Transverse colon (tissue), 4 donors: ENCODE results near the gene PIGS. TPM values are rescaled to one million over a fixed set of nuclear protein-coding genes. Genes with fewer than 3 reads are reported as not detected.

Source experiments
- DNase-seq: peaks from one replicate; pipeline ENCODE4 v3.0.0-alpha.2; 2019
- H3K27ac ChIP-seq, 4 donors: fragments of 200-600 bp; sonication (generic); 2 replicates each; pipeline ENCODE4 v1.5.1; 2016 to 2018; ENCODE audit warnings: inconsistent platforms in 4 of 4
- H3K27me3 ChIP-seq: fragments of 200-600 bp; sonication (generic); 2 replicates; pipeline ENCODE4 v1.5.1; 2017; ENCODE audit warnings: inconsistent platforms
- H3K36me3 ChIP-seq, 4 donors: fragments of 200-600 bp; sonication (generic); 2 replicates each; pipeline ENCODE4 v1.5.1; 2017 to 2019; ENCODE audit warnings: inconsistent platforms in 4 of 4
- H3K4me1 ChIP-seq, 4 donors: fragments of 200-600 bp; sonication (generic); 2 replicates each; pipeline ENCODE4 v1.5.1; 2017 to 2020; ENCODE audit warnings: inconsistent platforms in 4 of 4
- H3K4me3 ChIP-seq, 4 donors: fragments of 200-600 bp; sonication (generic); 1 replicate in 1 of 4; 2 replicates in 3 of 4; pipeline versions ENCODE4 v1.5.1 to v1.6.1; 2017 to 2019; ENCODE audit warnings: inconsistent platforms in 4 of 4
- H3K9me3 ChIP-seq, 2 donors: fragments of 200-600 bp; sonication (generic); 2 replicates each; pipeline ENCODE4 v1.5.1; 2017 to 2019; ENCODE audit warnings: inconsistent platforms in 2 of 2
- EP300 ChIP-seq: sonication (generic); formaldehyde crosslinking; IDR thresholded peaks from one replicate; pipeline ENCODE4 v1.6.1; 2017; ENCODE audit warnings: antibody characterized with exemption, low read depth
- POLR2A ChIP-seq: fragments of 450-650 bp; IDR thresholded peaks from one replicate; pipeline ENCODE4 v1.6.1; 2016; ENCODE audit warnings: antibody characterized with exemption, mild to moderate bottlenecking, moderate library complexity
- POLR2AphosphoS5 ChIP-seq, 3 donors: sonication (generic); formaldehyde crosslinking; IDR thresholded peaks; one replicate each; pipeline ENCODE4 v1.6.1; 2016; ENCODE audit warnings: antibody characterized with exemption in 3 of 3
- WGBS, 2 donors: methylation state at CpG; one replicate each; pipeline ENCODE4 v1.1.5; 2018; ENCODE audit warnings: low coverage in 1 of 2; 5-methylcytosine and 5-hydroxymethylcytosine counted together
- in situ Hi-C, 4 donors: fragments of 200-750 bp; cut with MboI; loops; one replicate each; pipeline versions ENCODE4 v1.15.0 to v1.15.1; 2017; ENCODE audit warnings: low sequenced_read_pairs in 3 of 4, low pct_ligation_motif_present in 1 of 4, low pct_unique_long_range_greater_than_20kb in 1 of 4
- intact Hi-C: fragments of 100-400 bp; cut with DNase I; formaldehyde crosslinking; loops from one replicate; pipeline ENCODE4 v1.15.1; 2023; ENCODE audit warnings: low total_unique reads
- total RNA-seq, 4 donors: library from RNA; depleted of rRNA; stranded (reverse); fragments of >200 nt; gene quantifications; one replicate each; pipeline ENCODE4 v1.1.0, GENCODE V29; 2016
- TF ChIP-seq, protein P1 (sequence below), 5 experiments: fragments of 200-600 bp in 3 of 5; fragments of 450-650 bp in 2 of 5; sonication (generic) in 3 of 5; IDR thresholded peaks; 1 replicate in 2 of 5; 2 replicates in 3 of 5; pipeline ENCODE4 v1.5.1; 2016 to 2017; ENCODE audit warnings: antibody characterized with exemption in 5 of 5, inconsistent platforms in 3 of 5, mild to moderate bottlenecking in 2 of 5, moderate library complexity in 1 of 5

The PIGS gene
- total RNA-seq, 4 donors from 2014 or later = 18.1 to 182 (median 87.6) TPM

DNA sequence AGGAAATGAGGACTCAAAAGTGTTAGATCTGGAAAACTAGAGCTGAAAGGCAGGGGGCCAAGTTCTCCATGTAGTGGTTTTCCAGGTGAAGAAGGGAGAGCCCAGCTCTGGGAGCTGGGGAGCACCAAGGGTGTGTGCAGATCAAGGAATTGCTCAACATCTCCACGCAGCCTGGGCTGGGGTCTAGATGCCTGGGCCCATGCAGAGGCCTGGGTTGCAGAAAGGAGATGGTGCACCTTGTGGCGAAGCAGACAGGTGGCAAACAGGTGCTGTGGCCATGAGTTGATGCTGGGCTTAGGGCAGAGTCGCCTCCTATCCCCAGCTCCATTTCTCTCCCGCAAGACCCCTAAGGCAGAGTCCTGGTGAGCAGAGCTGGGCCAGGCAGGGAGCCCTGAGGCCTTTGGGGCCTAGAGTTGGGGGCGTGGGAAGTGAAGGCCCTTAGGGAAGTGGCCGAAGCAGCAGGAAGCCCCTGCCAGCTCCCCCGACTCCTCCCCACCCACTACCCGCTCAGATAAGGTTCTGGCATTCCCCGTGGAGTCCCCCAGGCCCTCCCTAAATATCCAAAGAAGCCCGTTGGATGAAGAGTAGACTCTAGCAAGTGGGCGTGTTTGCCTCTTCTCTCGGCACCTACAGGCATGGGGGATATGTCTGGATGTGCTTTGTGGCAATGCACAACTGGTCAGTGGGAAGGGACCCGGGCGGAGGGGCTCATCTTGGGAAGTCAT lies 64.4 kb downstream of the PIGS start:
- H3K36me3 ChIP-seq = no peaks in the 10 kb centered on the region

DNA sequence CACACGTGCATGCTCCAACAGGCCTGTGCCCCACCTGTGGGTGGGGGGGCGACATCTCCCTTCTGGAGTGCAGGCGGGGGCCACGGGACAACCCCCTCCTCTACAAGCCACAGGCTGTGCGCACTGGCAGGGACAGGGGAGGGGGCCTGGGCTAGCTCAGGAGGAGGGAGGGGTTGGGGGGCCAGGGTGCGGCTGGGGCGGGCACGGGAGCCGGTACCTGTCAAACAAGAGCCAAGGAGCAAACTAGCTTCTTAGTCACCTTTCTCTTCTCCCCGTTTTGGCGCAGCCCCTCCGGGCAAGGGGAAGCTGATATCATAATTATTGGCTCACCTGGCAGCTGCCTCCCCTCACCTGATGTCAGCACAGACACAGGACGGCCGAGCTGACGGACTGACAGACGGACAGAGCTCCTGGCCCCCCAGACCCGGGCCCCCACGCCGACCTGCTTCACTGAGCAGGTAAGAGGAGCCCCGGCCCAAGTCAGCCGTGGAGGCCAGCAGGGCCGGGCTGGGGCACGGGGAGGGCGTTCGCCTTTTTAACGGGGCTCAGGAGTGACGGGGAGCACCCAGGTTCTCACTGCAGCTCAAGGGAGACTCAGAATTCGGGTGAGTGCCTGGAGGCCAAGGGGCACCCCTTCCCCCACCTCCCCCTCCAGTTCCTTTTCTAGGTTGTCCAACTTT lies 65.2 kb downstream of the PIGS start, which contains the start of gene FOXN1:
TSS of gene FOXN1 (plus strand) at position 363 of the 680 bp plus-strand sequence. CDS start 17,622 bp downstream, outside the sequence.
- 81% methylated on average over 28 of the region's 28 CpGs; no CpG with 5 or more reads in 1 of the 2 donors for WGBS, 2 donors
- in situ Hi-C loops = no loop called here
- Histone ChIP-seq H3K27ac (no peak within 1 kb of the TSS), H3K9me3 (no peaks in the 10 kb centered on the region), H3K27me3 (peaks cover 17% of the 10 kb centered on the region), H3K36me3 (no peaks in the 10 kb centered on the region), H3K4me1 (peaks cover 0 to 19% (median 12%) of the 10 kb centered on the region in 4 donors), H3K4me3 (no peak within 1 kb of the TSS)
- no peak for DNase-seq
- TF ChIP-seq POLR2A = no peak
- TF ChIP-seq POLR2AphosphoS5 (IDR thresholded peaks at IDR 0.05) = no peak
- TF ChIP-seq, protein P1, sequence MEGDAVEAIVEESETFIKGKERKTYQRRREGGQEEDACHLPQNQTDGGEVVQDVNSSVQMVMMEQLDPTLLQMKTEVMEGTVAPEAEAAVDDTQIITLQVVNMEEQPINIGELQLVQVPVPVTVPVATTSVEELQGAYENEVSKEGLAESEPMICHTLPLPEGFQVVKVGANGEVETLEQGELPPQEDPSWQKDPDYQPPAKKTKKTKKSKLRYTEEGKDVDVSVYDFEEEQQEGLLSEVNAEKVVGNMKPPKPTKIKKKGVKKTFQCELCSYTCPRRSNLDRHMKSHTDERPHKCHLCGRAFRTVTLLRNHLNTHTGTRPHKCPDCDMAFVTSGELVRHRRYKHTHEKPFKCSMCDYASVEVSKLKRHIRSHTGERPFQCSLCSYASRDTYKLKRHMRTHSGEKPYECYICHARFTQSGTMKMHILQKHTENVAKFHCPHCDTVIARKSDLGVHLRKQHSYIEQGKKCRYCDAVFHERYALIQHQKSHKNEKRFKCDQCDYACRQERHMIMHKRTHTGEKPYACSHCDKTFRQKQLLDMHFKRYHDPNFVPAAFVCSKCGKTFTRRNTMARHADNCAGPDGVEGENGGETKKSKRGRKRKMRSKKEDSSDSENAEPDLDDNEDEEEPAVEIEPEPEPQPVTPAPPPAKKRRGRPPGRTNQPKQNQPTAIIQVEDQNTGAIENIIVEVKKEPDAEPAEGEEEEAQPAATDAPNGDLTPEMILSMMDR (IDR thresholded peaks at IDR 0.05) = no peak
- TF ChIP-seq EP300 = no peak
- intact Hi-C loops = no loop called here

More for the DNA sequence above, 64.4 kb downstream of the PIGS start:
- Histone ChIP-seq H3K4me3 (no peak overlapping the region), H3K27me3 (peaks cover 17% of the 10 kb centered on the region), H3K27ac (no peak overlapping the region), H3K9me3 (no peaks in the 10 kb centered on the region), H3K4me1 (peaks cover 0 to 11% (median 5%) of the 10 kb centered on the region in 4 donors)
- TF ChIP-seq POLR2A = no peak
- TF ChIP-seq POLR2AphosphoS5 (IDR thresholded peaks at IDR 0.05) = no peak
- no peak for TF ChIP-seq EP300
- TF ChIP-seq, protein P1 (IDR thresholded peaks at IDR 0.05) = no peak
- DNase-seq = no peak
- WGBS, 2 donors = 79 to 100% methylated on average over 2 to 14 of the region's 14 CpGs
- in situ Hi-C loops = no loop called here
- intact Hi-C loops = no loop called here

DNA sequence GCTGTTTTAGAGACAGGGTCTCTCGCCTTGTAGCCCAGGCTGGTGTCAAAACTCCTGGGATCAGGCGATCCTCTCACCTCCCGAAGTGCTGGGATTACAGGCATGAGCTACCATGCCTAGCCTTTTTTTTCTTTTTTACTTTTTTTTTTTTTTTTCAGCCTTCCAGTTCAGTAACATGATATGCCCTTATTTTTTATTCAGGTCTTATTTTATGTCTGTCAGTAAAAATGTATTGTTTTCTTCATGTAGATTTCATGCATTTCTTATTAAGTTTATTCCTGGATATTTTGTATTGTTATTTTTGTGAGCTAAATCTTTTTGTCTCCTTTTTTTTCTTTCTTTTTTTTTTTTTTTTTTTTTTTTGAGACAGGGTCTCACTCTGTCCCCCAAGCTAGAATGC lies 67.9 kb downstream of the PIGS start:
- whole genome bisulfite sequencing, 2 donors = 70 to 88% methylated on average over 3 of the region's 3 CpGs
- DNase-seq = no peak
- intact Hi-C loops = no loop called here
- no peaks in the 10 kb centered on the region for H3K9me3 ChIP-seq
- peaks cover 0 to 42% (median 23%) of the 10 kb centered on the region in 4 donors for H3K4me1 ChIP-seq
- TF ChIP-seq, protein P1 (IDR thresholded peaks at IDR 0.05) = no peak
- H3K4me3 ChIP-seq = no peak overlapping the region
- in situ Hi-C loops = no loop called here
- peaks cover 14% of the 10 kb centered on the region for H3K27me3 ChIP-seq
- no peaks in the 10 kb centered on the region for H3K36me3 ChIP-seq
- H3K27ac ChIP-seq = no peak overlapping the region

Other genes starting within 250 kb of the PIGS start
- 10 to 100 TPM in 3 of 4 donors, 1 to 10 TPM in 1; 7.2 to 46.0 (median 32.4) TPM for gene IFT20, start 236.1 kb downstream of the PIGS start, total RNA-seq
- gene TNFAIP1, start 235.8 kb downstream of the PIGS start, total RNA-seq = 100 to 1,000 TPM in 1 of 4 donors, 10 to 100 TPM in 3; 25.6 to 137 (median 49.4) TPM
- 10 to 100 TPM; 54.9 to 95.3 (median 66.5) TPM for gene POLDIP2, start 214.0 kb downstream of the PIGS start, total RNA-seq
- gene SEBOX, start 206.3 kb downstream of the PIGS start, total RNA-seq = not detected
- gene VTN, start 201.2 kb downstream of the PIGS start, total RNA-seq = not detected
- gene SARM1, start 199.8 kb downstream of the PIGS start, total RNA-seq = 10 to 100 TPM in 2 of 4 donors, 1 to 10 TPM in 2; 6.0 to 22.1 (median 9.5) TPM
- gene SLC46A1, start 165.3 kb downstream of the PIGS start, total RNA-seq = 10 to 100 TPM in 2 of 4 donors, 1 to 10 TPM in 2; 7.5 to 15.9 (median 11.0) TPM
- gene SLC13A2, start 97.9 kb downstream of the PIGS start, total RNA-seq = 10 to 100 TPM in 3 of 4 donors, not detected in 1; 49.7 to 95.0 (median 50.3) TPM
- under 1 TPM in 2 of 4 donors, not detected in 2; 0.14 to 0.32 TPM for gene FOXN1, start 65.2 kb downstream of the PIGS start, total RNA-seq
- 10 to 100 TPM; 16.4 to 52.4 (median 32.8) TPM for gene UNC119, start 18.9 kb downstream of the PIGS start, total RNA-seq
- 10 to 100 TPM in 2 of 4 donors, 1 to 10 TPM in 2; 3.0 to 46.1 (median 18.7) TPM for gene ALDOC, start 5.4 kb upstream of the PIGS start, total RNA-seq
- 10 to 100 TPM in 3 of 4 donors, 1 to 10 TPM in 1; 8.9 to 21.5 (median 13.6) TPM for gene SPAG5, start 27.5 kb upstream of the PIGS start, total RNA-seq
- 10 to 100 TPM in 3 of 4 donors, 1 to 10 TPM in 1; 8.3 to 70.8 (median 22.1) TPM for gene RSKR, start 42.7 kb upstream of the PIGS start, total RNA-seq
- 100 to 1,000 TPM; 117 to 120 (median 118) TPM for gene BLTP2, start 73.6 kb upstream of the PIGS start, total RNA-seq
- 10 to 100 TPM; 32.2 to 69.9 (median 49.1) TPM for gene SDF2, start 90.4 kb upstream of the PIGS start, total RNA-seq
- 100 to 1,000 TPM in 1 of 4 donors, 10 to 100 TPM in 3; 50.8 to 167 (median 61.6) TPM for gene SUPT6H, start 90.7 kb upstream of the PIGS start, total RNA-seq
- 1 to 10 TPM in 2 of 4 donors, under 1 TPM in 1, not detected in 1; 0.96 to 2.9 (median 1.4) TPM for gene PROCA1, start 140.4 kb upstream of the PIGS start, total RNA-seq
- 10 to 100 TPM; 41.1 to 60.5 (median 50.0) TPM for gene RAB34, start 146.3 kb upstream of the PIGS start, total RNA-seq
- gene RPL23A, start 148.5 kb upstream of the PIGS start, total RNA-seq = 100 to 1,000 TPM; 238 to 385 (median 342) TPM
- 10 to 100 TPM in 1 of 4 donors, 1 to 10 TPM in 1, not detected in 2; 5.6 to 11.5 TPM for gene TLCD1, start 154.7 kb upstream of the PIGS start, total RNA-seq
- gene NEK8, start 157.3 kb upstream of the PIGS start, total RNA-seq = 10 to 100 TPM in 1 of 4 donors, 1 to 10 TPM in 3; 5.7 to 52.3 (median 8.3) TPM
- gene TRAF4, start 172.5 kb upstream of the PIGS start, total RNA-seq = 100 to 1,000 TPM in 3 of 4 donors, 10 to 100 TPM in 1; 65.7 to 191 (median 126) TPM